BE2C (cell line): Measurements from ENCODE around the gene MIEF2.
"Not testable (repeated sequence)": the region's sequence is repeated elsewhere in the genome, so short reads cannot be mapped to it uniquely, and the experiment has no call there.

ENCODE experiments used
- DNase-seq: peaks from one replicate; pipeline ENCODE4 v3.0.0-alpha.2; 2020
- H3K27me3 ChIP-seq: fragments of 250-450 bp; sonication (Bioruptor Pico); 2 replicates; pipeline ENCODE4 v1.5.1; 2020; ENCODE audit warnings: mild to moderate bottlenecking
- H3K36me3 ChIP-seq: fragments of 250-450 bp; sonication (Bioruptor Pico); 2 replicates; pipeline ENCODE4 v1.5.1; 2020; ENCODE audit warnings: mild to moderate bottlenecking
- H3K4me1 ChIP-seq: fragments of 250-450 bp; sonication (Bioruptor Pico); 2 replicates; pipeline ENCODE4 v1.5.1; 2020
- H3K4me3 ChIP-seq: 2 replicates; pipeline ENCODE4 v1.5.1; 2011; ENCODE audit warnings: low read depth, low read length
- H3K9me3 ChIP-seq: fragments of 250-450 bp; sonication (Bioruptor Pico); 2 replicates; pipeline ENCODE4 v1.5.1; 2020
- CTCF ChIP-seq: IDR thresholded peaks from 2 replicates; pipeline ENCODE4 v1.5.1; 2012; ENCODE audit warnings: mild to moderate bottlenecking, low read depth, low read length

MIEF2 gene

GRCh38 chr17:18280766-18281371 is 20.4 kb downstream of the MIEF2 start:
- Histone ChIP-seq H3K4me1 (no peaks in the 10 kb centered on the region), H3K36me3 (peaks cover 50% of the 10 kb centered on the region), H3K27me3 (no peaks in the 10 kb centered on the region), H3K4me3 (no peak overlapping the region), H3K9me3 (no peaks in the 10 kb centered on the region)
- no peak for TF ChIP-seq CTCF
- no peak for DNase-seq

GRCh38 chr17:18281788-18282187 is 21.3 kb downstream of the MIEF2 start:
- H3K27me3 ChIP-seq, result no peaks in the 10 kb centered on the region
- H3K4me1 ChIP-seq, result no peaks in the 10 kb centered on the region
- no peak for TF ChIP-seq CTCF
- peaks cover 43% of the 10 kb centered on the region for H3K36me3 ChIP-seq
- no peaks in the 10 kb centered on the region for H3K9me3 ChIP-seq
- H3K4me3 ChIP-seq, result no peak overlapping the region
- DNase-seq, result no peak

GRCh38 chr17:18285296-18285695 is 24.8 kb downstream of the MIEF2 start:
- H3K4me3 ChIP-seq, result no peak overlapping the region
- no peaks in the 10 kb centered on the region for H3K9me3 ChIP-seq
- H3K4me1 ChIP-seq, result no peaks in the 10 kb centered on the region
- no peaks in the 10 kb centered on the region for H3K27me3 ChIP-seq
- H3K36me3 ChIP-seq, result peaks cover 42% of the 10 kb centered on the region
- DNase-seq, result no peak
- TF ChIP-seq CTCF, result no peak

- Histone ChIP-seq H3K4me3 (no peak overlapping the region), H3K36me3 (peaks cover 19% of the 10 kb centered on the region), H3K9me3 (no peaks in the 10 kb centered on the region), H3K4me1 (no peaks in the 10 kb centered on the region), H3K27me3 (no peaks in the 10 kb centered on the region)
- no peak for TF ChIP-seq CTCF
- no peak for DNase-seq
These were observed 31.5 kb downstream of the MIEF2 start for GRCh38 chr17:18291718-18292540.

- H3K36me3 ChIP-seq, DNase-seq, H3K27me3 ChIP-seq, H3K9me3 ChIP-seq, H3K4me1 ChIP-seq, H3K4me3 ChIP-seq: not testable (repeated sequence)
These were observed 37.6 kb downstream of the MIEF2 start for GRCh38 chr17:18298061-18298460.

- DNase-seq, result no peak
- H3K9me3 ChIP-seq, result no peaks in the 10 kb centered on the region
- peaks cover 16% of the 10 kb centered on the region for H3K36me3 ChIP-seq
- TF ChIP-seq CTCF, result no peak
- H3K4me1 ChIP-seq, result no peaks in the 10 kb centered on the region
- H3K4me3 ChIP-seq, result no peak overlapping the region
- no peaks in the 10 kb centered on the region for H3K27me3 ChIP-seq
These were observed 40.4 kb downstream of the MIEF2 start for GRCh38 chr17:18300725-18301480.

- not testable (repeated sequence) for H3K4me1 ChIP-seq, H3K27me3 ChIP-seq, DNase-seq, H3K9me3 ChIP-seq, H3K4me3 ChIP-seq
- H3K36me3 ChIP-seq, result peaks cover 22% of the 10 kb centered on the region
These were observed 42.7 kb downstream of the MIEF2 start for GRCh38 chr17:18303206-18303605.
